ENCODE data around the gene HORMAD1.
"Not testable (repeated sequence)": the region's sequence is repeated elsewhere in the genome, so short reads cannot be mapped to it uniquely, and the experiment has no call there.

Gene HORMAD1, protein sequence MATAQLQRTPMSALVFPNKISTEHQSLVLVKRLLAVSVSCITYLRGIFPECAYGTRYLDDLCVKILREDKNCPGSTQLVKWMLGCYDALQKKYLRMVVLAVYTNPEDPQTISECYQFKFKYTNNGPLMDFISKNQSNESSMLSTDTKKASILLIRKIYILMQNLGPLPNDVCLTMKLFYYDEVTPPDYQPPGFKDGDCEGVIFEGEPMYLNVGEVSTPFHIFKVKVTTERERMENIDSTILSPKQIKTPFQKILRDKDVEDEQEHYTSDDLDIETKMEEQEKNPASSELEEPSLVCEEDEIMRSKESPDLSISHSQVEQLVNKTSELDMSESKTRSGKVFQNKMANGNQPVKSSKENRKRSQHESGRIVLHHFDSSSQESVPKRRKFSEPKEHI

DNA sequence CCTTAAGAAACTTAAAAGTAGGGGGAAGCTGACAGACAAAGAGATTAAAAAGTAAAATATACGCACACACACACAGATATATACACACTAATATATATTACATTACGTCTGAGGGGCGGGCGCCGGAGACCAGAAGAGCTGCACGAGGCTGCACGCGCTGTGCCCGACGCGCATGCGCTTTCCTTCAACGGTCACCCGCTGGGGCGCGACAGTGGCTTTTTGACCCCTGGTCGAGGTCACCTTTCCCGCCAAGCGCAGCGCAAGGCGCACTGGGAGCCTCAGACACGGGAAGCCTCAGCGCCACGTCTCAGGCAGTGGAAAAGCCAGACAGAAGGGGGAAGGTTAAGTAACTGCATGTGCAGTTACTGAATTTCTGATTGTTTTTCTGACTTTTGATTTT is at the start of gene HORMAD1:
Gene HORMAD1 (minus strand): TSS at position 193 of the 400 bp plus-strand sequence. CDS start 1,390 bp downstream, outside the sequence.
- DNase-seq (ENCODE audit: low read depth in 2 of 3, low spot score in 1 of 3): no peak

DNA sequence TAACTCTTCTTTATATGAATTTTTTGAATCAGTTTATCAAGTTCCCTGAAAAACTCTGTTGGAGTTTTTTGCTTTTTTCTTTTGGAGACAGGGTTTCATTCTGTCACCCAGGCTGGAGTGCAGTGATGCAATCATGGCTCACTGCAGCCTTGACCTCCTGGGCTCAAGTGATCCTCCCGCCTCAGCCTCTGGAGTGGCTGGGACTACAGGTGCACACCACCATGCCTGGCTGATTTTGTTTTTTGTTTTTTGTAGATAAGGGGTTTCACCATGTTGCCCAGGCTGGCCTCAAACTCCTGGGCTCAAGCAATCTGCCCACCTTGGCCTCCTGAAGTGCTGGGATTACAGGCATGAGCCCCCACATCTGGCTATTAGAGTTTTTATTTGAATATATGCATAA is 47.0 kb upstream of the HORMAD1 start:
- DNase-seq (ENCODE audit: low read depth in 2 of 3, low spot score in 1 of 3): not testable (repeated sequence)

DNA sequence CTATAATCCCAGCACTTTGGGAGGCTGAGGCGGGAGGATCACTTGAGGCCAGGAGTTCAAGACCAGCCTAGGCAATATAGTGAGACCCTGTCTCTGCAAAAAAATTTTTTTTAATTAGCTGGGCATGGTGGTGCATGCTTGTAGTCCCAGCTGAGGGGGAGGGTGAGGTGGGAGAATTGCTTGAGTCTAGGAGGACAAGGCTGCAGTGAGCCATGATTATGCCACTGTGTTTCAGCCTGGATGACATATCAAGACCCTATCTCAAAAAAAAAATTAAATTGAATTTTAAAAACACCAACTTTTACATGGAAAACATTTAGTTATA is 45.2 kb upstream of the HORMAD1 start:
- not testable (repeated sequence) for DNase-seq (ENCODE audit: low read depth in 2 of 3, low spot score in 1 of 3)

DNA sequence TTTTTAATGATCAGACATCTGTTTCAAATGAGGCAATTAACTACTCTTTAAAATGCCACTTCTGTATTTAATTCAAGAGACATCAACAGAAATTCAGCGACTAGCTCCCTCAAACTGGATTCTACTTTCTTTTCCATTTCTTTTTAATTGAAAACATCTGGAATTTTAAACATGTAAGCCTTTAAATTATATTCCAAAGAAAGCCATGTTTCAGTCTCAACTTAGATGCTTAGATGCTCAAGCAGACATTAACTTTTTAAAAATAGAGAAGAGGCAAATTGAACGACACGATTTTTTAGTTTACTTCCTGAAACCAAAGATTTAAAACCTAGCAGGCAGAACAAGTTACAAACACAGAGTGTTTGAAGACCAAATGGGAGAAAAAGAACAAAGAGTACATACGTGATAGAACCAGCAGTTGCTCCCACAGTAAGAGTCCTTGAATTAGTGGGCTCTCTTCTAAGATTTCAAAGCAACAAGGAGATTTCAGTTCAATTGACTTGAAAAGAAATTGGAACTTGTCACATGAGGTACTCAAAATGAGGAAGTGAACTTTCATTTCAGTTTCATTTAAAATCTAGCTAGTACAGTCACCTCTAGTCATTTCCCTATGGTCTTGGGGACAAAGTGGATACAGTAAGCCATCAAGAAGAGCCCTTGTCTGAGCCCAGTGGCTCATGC is 44.7 kb upstream of the HORMAD1 start, which contains the start of gene CTSS:
Gene CTSS (minus strand): TSS at position 483 of the 681 bp plus-strand sequence. CDS start 1,015 bp downstream, outside the sequence.
- DNase-seq (ENCODE audit: low read depth in 2 of 3, low spot score in 1 of 3): no peak

DNA sequence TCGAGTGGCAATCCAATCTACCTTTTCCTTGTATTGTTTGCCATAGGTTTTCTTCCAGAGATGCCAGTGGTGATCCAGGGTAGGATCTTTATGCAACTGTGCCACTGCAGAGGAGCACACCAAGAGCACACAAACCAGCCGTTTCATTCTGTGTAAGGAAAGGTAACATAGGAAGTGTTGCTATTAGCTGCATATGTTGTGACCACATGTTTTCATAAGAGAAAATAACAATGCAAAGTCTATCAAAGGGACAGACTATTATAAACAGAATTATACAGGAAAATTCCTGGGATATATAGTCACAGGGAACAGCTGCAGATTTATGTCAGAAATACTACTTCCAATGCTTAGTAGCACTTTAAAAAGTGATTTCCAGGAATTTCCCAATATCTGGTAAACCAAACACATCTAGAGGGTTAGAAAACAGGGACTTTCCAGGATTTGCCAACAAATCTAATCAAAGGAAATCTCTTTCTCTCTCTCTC is 44.0 kb upstream of the HORMAD1 start:
- no peak for DNase-seq (ENCODE audit: low read depth in 2 of 3, low spot score in 1 of 3)

DNA sequence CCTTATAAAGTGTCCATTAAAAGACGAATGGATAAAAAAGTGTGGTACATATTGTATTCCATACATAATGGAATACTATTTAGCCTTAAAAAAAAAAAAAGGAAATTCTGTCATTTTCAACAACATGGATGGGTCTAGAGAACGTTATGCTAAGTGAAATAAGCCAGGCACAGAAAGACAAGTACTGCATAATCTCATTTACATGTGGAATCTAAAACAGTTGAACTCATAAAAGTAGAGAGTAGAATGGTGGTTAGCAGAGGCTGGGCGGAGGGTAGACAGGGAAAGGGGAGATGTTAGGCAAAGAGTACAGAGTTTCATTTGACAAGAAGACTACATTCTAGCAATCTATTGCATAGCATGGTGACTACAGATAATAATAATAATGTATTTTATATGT is 42.3 kb upstream of the HORMAD1 start:
- no peak for DNase-seq (ENCODE audit: low read depth in 2 of 3, low spot score in 1 of 3)

DNA sequence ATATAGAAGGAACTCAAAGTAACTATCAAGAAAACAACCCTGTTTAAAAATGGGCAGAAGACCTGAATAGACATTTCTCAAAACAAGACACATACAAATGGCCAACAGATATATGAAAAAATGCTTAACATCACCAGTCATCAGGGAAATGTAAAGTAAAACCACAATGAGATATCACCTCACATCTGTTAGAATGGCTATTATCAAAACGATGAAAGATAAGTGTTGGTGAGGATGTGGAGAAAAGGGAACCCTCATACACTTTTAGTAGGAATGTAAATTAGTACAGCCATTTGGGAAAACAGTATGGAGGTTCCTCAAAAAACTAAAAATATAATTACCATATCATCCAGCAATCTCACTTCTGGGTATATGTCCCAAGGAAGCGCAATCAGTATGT is 41.9 kb upstream of the HORMAD1 start:
- DNase-seq (ENCODE audit: low read depth in 2 of 3, low spot score in 1 of 3): no peak

DNA sequence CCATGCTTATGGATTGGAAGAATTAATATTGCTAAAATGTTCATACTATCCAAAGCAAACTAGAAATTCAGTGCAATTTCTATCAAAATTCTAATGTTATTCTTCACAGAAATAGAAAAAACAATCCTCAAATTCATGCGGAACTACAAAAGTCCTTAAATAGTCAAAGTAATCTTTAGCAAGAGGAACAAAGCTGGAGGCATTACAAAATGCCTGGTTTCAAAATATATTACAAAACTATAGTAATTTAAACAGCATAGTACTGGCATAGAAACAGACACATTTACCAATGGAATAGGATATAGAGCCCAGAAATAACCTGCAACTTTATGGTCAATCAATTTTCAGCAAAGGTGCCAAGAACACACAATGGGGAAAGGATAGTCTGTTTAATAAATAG is 41.1 kb upstream of the HORMAD1 start:
- DNase-seq (ENCODE audit: low read depth in 2 of 3, low spot score in 1 of 3): no peak

DNA sequence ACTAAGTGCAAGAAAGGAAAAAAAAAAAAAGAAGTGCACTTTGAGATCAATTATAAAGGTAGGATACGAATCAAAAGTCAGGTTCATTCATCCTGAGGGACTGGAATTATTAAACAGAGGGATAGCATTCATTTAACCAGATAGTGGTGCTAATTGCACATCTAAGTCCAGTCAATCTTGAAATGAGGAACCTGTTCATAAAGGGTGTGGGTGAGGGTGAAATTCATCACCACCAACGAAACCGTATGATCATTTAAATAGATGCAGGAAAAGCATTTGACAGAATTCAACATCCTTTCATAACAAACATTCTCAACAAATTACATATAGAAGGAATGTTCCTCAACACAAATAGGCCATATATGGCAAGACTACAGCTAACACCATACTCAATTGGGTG is 39.3 kb upstream of the HORMAD1 start:
- DNase-seq (ENCODE audit: low read depth in 2 of 3, low spot score in 1 of 3): no peak

DNA sequence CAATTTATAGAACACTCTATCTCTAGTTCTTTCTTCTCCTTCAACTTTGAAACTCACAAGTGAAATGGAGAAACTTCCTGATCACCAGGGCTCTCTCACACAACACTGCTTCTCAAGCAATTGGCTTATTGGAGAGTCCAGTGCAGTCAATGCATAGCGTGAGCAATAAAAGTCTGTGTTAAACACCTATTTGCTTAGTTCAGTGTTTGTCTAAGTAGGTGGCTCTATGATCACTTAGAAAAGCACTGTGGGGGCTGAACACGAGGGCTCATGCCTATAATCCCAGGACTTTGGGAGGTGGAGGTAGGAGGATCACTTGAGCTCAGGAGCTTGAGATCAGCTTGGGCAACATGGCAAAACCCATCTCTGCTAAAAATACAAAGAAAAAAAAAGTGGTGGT is 32.7 kb upstream of the HORMAD1 start:
- DNase-seq (ENCODE audit: low read depth in 2 of 3, low spot score in 1 of 3): no peak

DNA sequence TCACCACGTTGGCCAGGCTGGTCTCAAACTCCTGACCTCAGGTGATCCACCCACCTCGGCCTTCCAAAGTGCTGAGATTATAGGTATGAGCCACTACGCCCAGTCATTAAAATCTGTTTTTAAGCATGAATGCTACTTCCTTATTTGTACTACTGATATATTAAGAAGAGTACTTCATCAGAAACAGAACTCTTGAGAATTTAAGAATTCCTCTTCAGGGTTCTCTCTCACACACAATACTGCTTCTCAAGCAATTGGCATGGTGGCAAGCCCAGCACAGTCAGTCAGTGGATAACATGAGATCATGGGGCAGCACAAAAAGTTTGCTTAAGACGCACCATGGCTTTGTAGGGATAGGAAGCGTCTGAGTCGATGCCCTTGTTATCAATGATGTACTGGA is 30.7 kb upstream of the HORMAD1 start:
- DNase-seq (ENCODE audit: low read depth in 2 of 3, low spot score in 1 of 3): no peak

DNA sequence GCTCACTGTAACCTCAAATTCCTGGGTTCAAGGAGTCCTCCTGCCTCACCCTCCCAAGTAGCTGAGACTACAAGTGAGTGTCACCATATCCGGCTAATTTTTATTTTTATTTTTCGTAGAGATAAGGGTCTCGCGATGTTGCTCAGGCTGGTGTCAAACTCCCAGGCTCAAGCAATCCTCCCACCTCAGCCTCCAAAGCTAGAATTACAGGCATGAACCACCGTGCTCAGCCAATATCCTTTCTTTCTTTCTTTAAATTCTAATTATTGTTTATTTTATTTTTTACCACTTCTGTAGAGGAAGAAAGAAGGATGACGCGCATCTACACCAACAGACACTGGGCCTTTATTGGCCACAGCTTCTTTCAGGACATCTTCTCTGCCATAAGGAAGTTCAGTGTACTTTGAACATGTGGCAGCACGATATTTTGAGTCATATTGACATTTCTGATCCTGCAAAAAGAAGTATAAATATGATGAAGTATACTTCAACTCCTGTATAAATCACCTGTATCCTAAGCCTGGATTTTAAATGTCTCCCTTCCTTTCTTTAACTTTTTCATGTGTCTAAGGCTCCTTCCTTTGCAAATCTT is 29.1 kb upstream of the HORMAD1 start:
- DNase-seq (ENCODE audit: low read depth in 2 of 3, low spot score in 1 of 3): no peak

DNA sequence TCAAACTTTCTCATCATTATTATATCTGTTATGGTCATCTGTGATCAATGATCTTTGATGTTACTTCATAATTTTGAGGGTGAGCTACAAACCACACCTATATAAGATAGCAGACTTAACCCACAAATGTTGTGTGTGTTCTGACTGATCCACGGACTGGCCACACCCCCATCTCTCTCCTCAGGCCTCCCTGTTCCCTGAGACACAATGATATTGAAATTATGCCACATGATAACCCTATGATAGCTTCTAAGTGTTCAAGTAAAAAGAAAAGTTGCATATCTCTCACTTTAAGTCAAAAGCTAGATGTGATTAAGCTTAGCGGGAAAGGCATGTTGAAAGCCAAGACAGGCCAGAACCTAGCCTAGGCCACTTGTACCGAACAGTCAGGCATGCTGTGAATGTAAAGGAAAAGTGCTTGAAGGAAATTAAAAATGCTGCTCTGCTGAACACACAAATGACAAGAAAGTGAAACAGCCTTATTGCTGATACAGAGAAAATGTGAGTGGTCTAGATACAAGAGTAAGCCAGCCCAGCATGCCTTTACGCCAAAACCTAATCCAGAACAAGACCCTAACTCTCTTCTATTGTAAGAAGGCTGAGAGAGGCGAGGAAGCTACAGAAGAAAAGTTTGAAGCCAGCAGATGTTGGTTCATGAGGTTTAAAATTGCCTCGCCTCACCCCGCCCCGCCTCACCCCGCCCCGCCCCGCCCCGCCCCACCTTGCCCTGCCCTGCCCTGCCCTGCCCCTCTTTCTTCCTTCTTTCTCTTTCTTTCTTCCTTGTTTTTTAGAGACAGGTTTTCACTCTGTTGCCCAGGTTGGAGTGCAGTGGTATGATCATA is 28.4 kb upstream of the HORMAD1 start:
- DNase-seq (ENCODE audit: low read depth in 2 of 3, low spot score in 1 of 3): no peak

DNA sequence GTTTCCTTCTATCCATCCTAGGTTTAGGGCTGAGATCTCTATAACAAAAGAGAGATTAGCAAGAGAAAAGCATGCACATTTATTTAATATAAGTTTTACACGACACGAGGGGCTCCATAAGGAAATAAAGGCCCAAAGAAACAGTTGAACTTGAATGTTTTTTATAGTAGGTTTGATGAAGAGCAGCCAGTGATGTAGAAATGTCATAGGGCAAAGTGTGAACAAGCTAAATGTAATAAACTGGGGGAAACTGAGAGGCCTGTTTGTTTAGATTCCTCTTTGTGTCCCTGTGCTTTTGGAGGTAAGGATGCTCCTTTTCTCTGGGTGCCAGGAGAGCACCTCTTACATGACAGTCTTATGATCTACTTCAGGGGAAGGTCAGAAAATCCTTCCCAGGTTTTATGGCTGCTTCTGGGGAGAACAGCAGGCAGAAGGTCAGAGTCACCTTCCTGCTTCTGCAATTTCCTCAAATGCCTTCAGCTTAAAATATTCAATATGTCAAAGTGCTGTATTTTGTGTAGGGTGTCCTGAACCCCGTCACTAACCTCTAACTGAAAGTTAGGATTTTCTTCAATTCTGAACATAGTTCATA is 9.5 kb upstream of the HORMAD1 start:
- DNase-seq (ENCODE audit: low read depth in 2 of 3, low spot score in 1 of 3): no peak

DNA sequence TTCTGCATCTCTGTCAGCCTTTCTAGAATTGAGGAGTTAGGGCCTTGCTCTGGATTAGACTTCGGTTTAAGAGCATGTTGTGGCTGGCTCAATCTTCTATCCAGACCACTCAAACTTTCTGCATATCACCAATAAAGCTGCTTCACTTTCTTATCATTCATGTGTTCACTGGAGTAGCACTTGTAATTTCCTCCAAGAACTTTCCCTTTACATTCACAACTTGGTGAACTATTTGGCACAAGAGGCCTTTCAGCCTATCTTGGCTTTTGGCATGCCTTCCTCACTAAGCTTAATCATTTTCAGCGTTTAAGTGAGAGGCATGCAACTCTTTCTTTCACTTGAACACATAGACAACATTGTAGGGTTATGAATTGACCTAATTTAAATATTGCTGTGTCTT is 3.6 kb upstream of the HORMAD1 start:
- no peak for DNase-seq (ENCODE audit: low read depth in 2 of 3, low spot score in 1 of 3)

DNA sequence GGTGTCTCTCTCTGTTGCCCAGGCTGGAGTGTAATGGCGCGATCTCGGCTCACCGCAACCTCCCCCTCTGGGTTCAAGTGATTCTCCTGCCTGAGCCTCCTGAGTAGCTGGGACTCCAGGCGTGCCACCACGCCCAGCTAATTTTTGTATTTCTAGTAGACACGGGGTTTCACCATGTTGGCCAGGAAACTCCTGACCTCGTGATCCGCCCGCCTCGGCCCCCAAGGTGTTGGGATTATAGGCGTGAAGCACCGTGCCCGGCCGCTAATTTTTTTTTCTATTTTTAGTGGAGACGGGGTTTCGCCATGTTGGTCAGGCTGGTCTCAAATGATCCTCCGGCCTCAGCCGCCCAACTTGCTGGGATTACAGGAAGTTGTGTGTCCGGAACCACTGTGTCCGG is 597 bp downstream of the HORMAD1 start:
- no peak for DNase-seq (ENCODE audit: low read depth in 2 of 3, low spot score in 1 of 3)

DNA sequence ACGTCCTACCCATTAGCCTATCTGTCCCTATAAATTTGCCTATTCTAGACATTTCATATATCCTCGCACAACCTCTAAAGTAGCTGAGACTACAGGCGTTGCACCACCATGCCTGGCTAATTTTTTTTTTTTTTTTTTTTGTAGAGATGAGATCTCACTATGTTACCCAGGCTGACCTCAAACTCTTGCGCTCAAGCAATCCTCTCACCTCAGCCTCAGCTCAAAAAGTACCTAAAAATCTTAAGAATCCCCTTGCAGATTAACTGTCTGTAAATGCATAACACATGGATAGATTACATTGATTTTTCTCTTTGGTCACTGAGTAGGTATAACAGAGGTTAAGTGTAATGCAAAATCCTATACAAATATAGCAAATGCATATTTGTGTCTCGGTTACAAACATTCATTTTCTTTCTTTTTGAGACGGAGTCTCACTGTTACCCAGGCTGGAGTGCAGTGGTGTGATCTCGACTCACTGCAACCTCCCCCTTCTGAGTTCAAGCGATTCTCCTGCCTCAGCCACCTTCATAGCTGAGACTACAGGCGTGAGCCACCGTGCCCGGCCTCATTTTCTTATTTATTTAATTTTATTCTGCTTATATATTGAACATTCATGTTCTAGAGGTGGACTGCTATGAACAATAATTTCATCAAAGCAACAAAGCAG is 2.3 kb downstream of the HORMAD1 start:
- no peak for DNase-seq (ENCODE audit: low read depth in 2 of 3, low spot score in 1 of 3)

DNA sequence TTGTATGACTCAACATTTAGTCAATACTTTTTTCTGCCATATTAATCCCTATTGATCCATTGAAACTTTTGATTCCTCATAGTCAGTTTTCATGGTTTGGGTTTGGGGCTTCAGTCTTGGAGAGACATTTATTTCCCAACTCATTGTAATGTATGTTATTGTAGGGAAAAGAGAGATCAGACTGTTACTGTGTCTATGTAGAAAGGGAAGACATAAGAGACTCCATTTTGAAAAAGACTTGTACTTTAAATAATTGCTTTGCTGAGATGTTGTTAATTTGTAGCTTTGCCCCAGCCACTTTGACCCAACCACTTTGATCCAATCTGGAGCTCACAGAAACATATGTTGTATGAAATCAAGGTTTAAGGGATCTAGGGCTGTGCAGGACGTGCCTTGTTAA is 11.7 kb downstream of the HORMAD1 start:
- not testable (repeated sequence) for DNase-seq (ENCODE audit: low read depth in 2 of 3, low spot score in 1 of 3)

DNA sequence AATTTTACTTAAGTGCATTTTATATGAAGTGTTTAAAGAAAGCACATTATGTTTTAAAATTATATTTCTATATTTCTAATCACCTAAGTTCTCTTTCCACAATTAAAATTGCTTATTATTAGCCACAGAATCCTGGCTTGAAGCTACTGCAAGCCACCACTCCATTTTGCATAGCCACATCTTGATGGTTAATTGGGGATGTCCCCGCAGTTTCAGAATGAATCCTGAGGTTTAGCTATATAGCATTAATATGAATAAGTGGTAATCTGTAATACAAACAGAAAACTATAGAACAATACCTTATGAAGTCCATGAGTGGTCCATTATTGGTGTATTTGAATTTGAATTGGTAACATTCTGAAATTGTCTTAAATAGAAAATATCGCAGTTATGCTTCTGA is 12.1 kb downstream of the HORMAD1 start:
- peak in 2 of 3 donors; percentile 14 to 35 for DNase-seq (ENCODE audit: low read depth in 2 of 3, low spot score in 1 of 3)

DNA sequence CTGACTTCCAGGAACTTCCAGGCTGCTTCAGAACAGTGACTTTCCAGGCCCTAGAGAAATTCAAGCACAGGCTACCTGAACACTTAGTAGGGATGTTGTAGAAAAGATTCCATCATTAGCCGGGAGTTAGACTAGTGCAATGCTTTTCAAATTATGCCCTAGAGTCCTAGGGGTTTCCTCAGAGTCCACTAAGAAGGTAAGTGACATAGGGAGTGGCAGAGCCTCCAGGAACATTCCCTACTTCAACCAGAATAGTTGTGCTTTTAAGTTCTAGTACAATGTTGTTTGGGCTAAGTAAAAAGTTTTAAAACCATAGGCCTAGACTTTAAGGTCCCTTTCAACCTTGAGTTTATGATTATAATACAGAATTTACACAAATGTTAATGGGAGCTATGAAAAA is 14.6 kb downstream of the HORMAD1 start:
- no peak for DNase-seq (ENCODE audit: low read depth in 2 of 3, low spot score in 1 of 3)

All from stimulated activated CD4-positive, alpha-beta T cell treated with anti-CD3 and anti-CD28 coated beads, Interleukin-12 subunit alpha, Interleukin-12 subunit beta, amount 100 ng/mL, for 48 hours (primary cell).